Stimulated activated CD4-positive, alpha-beta T cell treated with anti-CD3 and anti-CD28 coated beads, Interleukin-12 subunit alpha, Interleukin-12 subunit beta, amount 100 ng/mL, for 48 hours (primary cell): ENCODE results near the gene HTR7.

Experiments
- DNase-seq, 3 donors: peaks; one replicate each; pipeline ENCODE4 v3.0.0-alpha.2; 2020; ENCODE audit warnings: low read depth in 2 of 3, low spot score in 1 of 3

HTR7 gene

GRCh38 chr10:90743291-90743690 is 114.5 kb downstream of the HTR7 start:
- DNase-seq = no peak

- DNase-seq = no peak
Observed at GRCh38 chr10:90741926-90742565, 115.8 kb downstream of the HTR7 start.

DNA sequence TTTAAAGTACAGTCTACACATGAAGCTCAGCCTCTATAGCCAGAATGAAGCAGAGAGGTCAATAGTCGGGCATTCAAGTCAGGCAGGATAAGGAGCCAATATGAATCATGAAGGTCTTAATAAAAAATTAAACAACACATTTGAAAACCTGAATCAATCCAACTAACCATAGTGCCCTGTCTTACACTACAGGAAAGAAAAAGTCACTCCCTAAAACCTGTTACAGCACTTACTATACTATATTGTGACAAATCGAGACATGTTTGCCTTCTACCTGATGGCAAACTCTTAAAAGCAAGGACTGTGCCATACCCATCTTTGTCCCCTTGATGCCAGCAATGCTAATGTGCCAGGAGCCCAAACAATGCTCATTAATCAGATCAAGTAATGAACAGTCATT is 117.6 kb downstream of the HTR7 start:
- no peak for DNase-seq

DNA sequence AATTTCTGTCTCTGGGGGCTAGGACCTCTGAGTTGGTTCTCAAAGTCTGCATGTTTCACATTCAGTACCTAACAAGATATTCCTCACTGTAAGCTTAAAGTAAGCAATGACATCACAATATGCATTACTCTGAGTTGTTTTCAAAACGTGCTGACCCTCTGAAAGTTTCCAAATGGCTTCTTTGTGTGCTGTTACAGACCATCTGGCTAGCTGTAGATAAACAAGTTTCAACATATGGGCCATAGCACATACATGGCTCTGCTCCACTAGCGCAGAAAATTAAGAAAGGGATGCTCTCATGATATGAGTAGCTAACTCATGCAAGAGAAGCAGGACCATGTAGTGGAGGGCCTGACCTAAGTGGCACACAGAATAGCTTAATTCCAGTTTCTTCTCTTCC is 119.0 kb downstream of the HTR7 start:
- no peak for DNase-seq

- no peak for DNase-seq
Observed at GRCh38 chr10:90734415-90734814, 123.4 kb downstream of the HTR7 start.

DNA sequence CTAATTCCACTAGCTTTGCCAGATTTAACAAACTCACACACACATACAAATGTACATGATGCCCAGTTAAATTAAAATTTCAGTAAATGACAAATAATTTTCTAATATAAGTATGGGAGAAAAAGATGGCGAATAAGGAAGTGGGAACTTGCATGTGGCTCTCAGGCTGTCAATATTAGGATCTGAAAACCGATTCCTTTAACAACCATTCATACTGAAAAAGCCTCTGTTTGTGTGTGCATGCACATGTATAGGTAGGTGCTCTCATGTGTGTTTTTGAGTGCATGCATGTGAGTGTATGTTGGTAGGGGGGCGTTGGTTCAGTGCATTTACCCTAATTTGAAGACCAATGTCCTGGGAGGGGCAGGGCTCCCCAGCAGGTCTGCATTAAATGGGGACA is 125.3 kb downstream of the HTR7 start:
- no peak for DNase-seq

DNA sequence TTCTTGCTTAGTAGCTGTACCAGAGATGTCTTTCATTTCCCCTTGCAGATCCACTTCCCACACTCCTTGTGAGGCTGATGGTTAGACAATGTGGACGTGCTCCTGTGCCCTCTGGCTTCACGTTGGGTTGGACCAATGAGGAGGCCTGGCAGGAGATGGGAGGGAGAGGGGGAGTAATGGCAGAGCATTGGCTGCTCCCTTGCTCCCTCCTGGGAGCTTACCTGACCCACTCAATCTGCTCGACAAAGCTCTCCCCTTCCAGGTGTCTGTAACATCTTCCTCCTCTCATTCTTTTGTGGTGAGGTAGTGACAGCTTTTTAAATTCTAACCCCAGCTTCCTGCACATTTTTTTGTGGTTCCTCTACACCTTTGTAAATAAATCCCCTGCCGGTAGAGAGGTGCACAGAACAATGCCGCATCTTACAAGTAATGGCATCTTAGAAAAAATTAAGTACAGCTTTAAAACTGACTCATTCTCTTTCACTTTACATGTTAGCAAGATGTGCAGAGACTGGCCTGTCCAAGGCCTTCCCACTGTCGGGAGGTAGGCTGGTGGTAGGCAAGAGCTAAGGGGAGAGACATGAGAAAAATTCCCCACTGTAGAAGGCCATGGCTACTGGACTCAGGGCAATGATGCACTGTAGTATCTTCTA is 134.3 kb downstream of the HTR7 start:
- DNase-seq = no peak

- DNase-seq = no peak
Observed at GRCh38 chr10:90722832-90723231, 135.0 kb downstream of the HTR7 start.

- DNase-seq = no peak
Observed at GRCh38 chr10:90718182-90718581, 139.7 kb downstream of the HTR7 start.

DNA sequence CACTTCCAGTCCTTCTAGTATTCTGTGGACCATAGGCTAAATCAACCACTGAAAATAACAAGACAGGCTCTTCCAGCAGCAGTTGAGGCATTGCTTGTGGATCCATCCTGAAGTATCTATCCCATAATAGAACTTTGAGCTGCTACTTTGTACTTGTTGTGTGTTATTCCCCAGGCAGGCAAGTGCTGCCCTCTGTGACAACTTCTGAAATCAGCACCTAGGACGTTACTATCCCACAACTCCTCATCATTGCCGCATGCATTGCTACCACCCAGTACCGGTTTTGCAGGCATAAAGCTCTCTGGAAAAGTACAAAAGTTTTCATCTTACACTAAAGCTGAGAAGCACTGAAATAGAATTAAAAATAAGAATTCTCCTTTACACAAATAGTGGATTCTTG is 145.3 kb downstream of the HTR7 start:
- DNase-seq = no peak

- DNase-seq = no peak
Observed at GRCh38 chr10:90709727-90710126, 148.1 kb downstream of the HTR7 start.

DNA sequence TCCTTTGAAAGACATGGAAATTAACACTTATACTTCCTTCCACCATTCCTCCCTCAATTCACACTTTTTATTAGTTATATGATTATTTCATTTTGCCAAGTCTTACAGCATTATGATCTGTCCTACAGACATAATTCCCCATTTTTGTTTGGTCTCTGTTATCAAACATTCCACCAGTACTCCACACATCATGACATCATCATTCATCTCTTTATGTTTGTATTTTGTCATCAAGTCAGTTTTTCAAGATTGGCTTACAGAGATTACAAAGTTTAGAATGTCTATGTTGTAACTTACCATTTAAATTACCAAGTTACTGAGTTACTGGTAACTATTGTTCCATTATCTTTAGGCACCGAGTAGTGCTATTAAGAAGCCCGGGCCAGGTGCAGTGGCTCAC is 150.2 kb downstream of the HTR7 start:
- DNase-seq = no peak

GRCh38 chr10:90701428-90701827 is 156.4 kb downstream of the HTR7 start:
- no peak for DNase-seq

GRCh38 chr10:90695915-90696676 is 161.7 kb downstream of the HTR7 start:
- DNase-seq = peak in 1 of 3 donors; percentile 6
